HepG2 (cell line): ENCODE measurements around the gene ODAD4. TPM values are rescaled to one million over a fixed set of nuclear protein-coding genes. Genes with fewer than 3 reads are reported as not detected.
A peak's percentile ranks its signal among the peaks of the same experiment; 100 is the strongest.

Source experiments
- HMG20A ChIP-seq: IDR thresholded peaks from 2 replicates; pipeline ENCODE4 v1.6.1; 2016; ENCODE audit warnings: borderline replicate concordance
- HMGA1 ChIP-seq: sonication (generic); formaldehyde crosslinking; conservative IDR thresholded peaks from 2 replicates; pipeline ENCODE4 v1.4.0; 2020; ENCODE audit warnings: missing genetic modification reagents
- MTA3 ChIP-seq: sonication (generic); formaldehyde crosslinking; IDR thresholded peaks from 2 replicates; pipeline ENCODE4 v1.4.0; 2020; ENCODE audit warnings: missing genetic modification reagents
- NCOA2 ChIP-seq: sonication (generic); formaldehyde crosslinking; IDR thresholded peaks from 2 replicates; pipeline ENCODE4 v1.8.0; 2022; ENCODE audit warnings: inconsistent platforms
- RARA ChIP-seq: IDR thresholded peaks from 2 replicates; pipeline ENCODE4 v1.6.1; 2016; ENCODE audit warnings: missing genetic modification reagents, missing compliant biosample characterization
- SIX4 ChIP-seq: sonication (generic); formaldehyde crosslinking; IDR thresholded peaks from 2 replicates; pipeline ENCODE4 v1.4.0; 2020; ENCODE audit warnings: missing genetic modification reagents
- ZNF253 ChIP-seq: sonication (generic); formaldehyde crosslinking; IDR thresholded peaks from 2 replicates; pipeline ENCODE4 v1.8.0; 2022; ENCODE audit warnings: mild to moderate bottlenecking, missing genetic modification reagents, borderline replicate concordance
- ZNF263 ChIP-seq: sonication (generic); formaldehyde crosslinking; IDR thresholded peaks from 2 replicates; pipeline ENCODE4 v1.4.0; 2020; ENCODE audit warnings: missing genetic modification reagents
- ZNF496 ChIP-seq: sonication (generic); formaldehyde crosslinking; IDR thresholded peaks from 2 replicates; pipeline ENCODE4 v1.8.1; 2023; ENCODE audit warnings: mild to moderate bottlenecking, moderate library complexity, missing genetic modification reagents; ENCODE audit not compliant: insufficient replicate concordance
- ZNF605 ChIP-seq: sonication (generic); formaldehyde crosslinking; IDR thresholded peaks from 2 replicates; pipeline ENCODE4 v1.8.0; 2022; ENCODE audit warnings: mild to moderate bottlenecking, missing genetic modification reagents
- ZNF652 ChIP-seq: IDR thresholded peaks from 2 replicates; pipeline ENCODE4 v1.6.1; 2016; ENCODE audit warnings: low read depth, borderline replicate concordance
- ZNF709 ChIP-seq: sonication (generic); formaldehyde crosslinking; IDR thresholded peaks from 2 replicates; pipeline ENCODE4 v1.5.0; 2020; ENCODE audit warnings: mild to moderate bottlenecking, missing genetic modification reagents
- polyA plus RNA-seq, 8 experiments: library from polyadenylated mRNA; depleted of rRNA in 3 of 8; stranded (reverse) in 7 of 8; unstranded in 1 of 8; fragments of >200 nt; fragmentation: Illumina TruSeq in 4 of 8; extraction: Trizol in 4 of 8; gene quantifications; 2 replicates each; pipeline versions ENCODE4 v1.2.1 to v1.2.3, GENCODE V29; 2011 to 2016; ENCODE audit warnings: low read depth in 4 of 8, missing spikeins in 1 of 8, mixed read lengths in 1 of 8; ENCODE audit not compliant: insufficient read depth in 1 of 8
- total RNA-seq, 5 experiments: library from RNA; depleted of rRNA; stranded (reverse); fragments of >200 nt; fragmentation: Illumina TruSeq; extraction: Trizol; gene quantifications; 2 replicates each; pipeline ENCODE4 v1.2.3, GENCODE V29; 2016; ENCODE audit warnings: low read depth in 1 of 5
- TF ChIP-seq, protein P1 (sequence below): sonication (generic); formaldehyde crosslinking; IDR thresholded peaks from 2 replicates; pipeline ENCODE4 v1.8.0; 2022; ENCODE audit warnings: mild to moderate bottlenecking, missing genetic modification reagents; ENCODE audit not compliant: insufficient replicate concordance
- TF ChIP-seq, protein P2 (sequence below): sonication (generic); formaldehyde crosslinking; IDR thresholded peaks from 2 replicates; pipeline ENCODE4 v1.4.0; 2020; ENCODE audit warnings: mild to moderate bottlenecking, missing genetic modification reagents
- TF ChIP-seq, protein P3 (sequence below): sonication (generic); formaldehyde crosslinking; IDR thresholded peaks from 2 replicates; pipeline ENCODE4 v1.5.0; 2020; ENCODE audit warnings: missing genetic modification reagents
- TF ChIP-seq, protein P4 (sequence below): sonication (generic); formaldehyde crosslinking; IDR thresholded peaks from 2 replicates; pipeline ENCODE4 v1.4.0; 2020; ENCODE audit warnings: missing genetic modification reagents, borderline replicate concordance
- TF ChIP-seq, protein P5 (sequence below): sonication (generic); formaldehyde crosslinking; IDR thresholded peaks from 2 replicates; pipeline ENCODE4 v1.4.0; 2020; ENCODE audit warnings: missing genetic modification reagents
- TF ChIP-seq, protein P6 (sequence below): sonication (generic); formaldehyde crosslinking; IDR thresholded peaks from 2 replicates; pipeline ENCODE4 v1.4.0; 2020; ENCODE audit warnings: low read depth, mild to moderate bottlenecking, missing genetic modification reagents

ODAD4 gene
- total and polyA plus RNA-seq, 2 of the 13 experiments (the other 11 are each of a cell fraction or from before 2014, with no cell fraction given), result 0.48 to 0.53 TPM

DNA sequence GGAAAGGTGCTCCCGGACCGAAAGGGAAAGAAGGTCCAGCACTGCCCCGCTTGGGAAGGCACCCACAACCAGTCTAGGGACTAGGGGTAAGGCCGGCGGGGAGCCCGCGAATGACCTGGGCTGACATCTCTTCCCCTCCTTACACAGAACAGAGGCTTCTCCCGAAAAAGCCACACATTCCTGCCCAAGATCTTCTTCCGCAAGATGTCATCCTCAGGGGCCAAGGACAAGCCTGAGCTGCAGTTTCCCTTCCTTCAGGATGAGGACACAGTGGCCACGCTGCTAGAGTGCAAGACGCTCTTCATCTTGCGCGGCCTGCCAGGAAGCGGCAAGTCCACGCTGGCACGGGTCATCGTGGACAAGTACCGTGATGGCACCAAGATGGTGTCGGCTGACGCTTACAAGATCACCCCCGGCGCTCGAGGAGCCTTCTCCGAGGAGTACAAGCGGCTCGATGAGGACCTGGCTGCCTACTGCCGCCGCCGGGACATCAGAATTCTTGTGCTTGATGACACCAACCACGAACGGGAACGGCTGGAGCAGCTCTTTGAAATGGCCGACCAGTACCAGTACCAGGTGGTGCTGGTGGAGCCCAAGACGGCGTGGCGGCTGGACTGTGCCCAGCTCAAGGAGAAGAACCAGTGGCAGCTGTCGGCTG lies 37.6 kb downstream of the ODAD4 start (continued):
- TF ChIP-seq, protein P1, sequence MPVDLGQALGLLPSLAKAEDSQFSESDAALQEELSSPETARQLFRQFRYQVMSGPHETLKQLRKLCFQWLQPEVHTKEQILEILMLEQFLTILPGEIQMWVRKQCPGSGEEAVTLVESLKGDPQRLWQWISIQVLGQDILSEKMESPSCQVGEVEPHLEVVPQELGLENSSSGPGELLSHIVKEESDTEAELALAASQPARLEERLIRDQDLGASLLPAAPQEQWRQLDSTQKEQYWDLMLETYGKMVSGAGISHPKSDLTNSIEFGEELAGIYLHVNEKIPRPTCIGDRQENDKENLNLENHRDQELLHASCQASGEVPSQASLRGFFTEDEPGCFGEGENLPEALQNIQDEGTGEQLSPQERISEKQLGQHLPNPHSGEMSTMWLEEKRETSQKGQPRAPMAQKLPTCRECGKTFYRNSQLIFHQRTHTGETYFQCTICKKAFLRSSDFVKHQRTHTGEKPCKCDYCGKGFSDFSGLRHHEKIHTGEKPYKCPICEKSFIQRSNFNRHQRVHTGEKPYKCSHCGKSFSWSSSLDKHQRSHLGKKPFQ (CRISPR knock-in tag), result no peak
- TF ChIP-seq, protein P2, sequence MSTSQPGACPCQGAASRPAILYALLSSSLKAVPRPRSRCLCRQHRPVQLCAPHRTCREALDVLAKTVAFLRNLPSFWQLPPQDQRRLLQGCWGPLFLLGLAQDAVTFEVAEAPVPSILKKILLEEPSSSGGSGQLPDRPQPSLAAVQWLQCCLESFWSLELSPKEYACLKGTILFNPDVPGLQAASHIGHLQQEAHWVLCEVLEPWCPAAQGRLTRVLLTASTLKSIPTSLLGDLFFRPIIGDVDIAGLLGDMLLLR, result 0 out of 2 replicates have a peak, but pooled peaks have one; percentile 5
- TF ChIP-seq RARA, result no peak
- TF ChIP-seq ZNF496 (CRISPR knock-in tag), result no peak
- no peak for TF ChIP-seq ZNF652 (CRISPR knock-in tag)
- no peak for TF ChIP-seq ZNF253 (CRISPR knock-in tag)
- TF ChIP-seq, protein P3, sequence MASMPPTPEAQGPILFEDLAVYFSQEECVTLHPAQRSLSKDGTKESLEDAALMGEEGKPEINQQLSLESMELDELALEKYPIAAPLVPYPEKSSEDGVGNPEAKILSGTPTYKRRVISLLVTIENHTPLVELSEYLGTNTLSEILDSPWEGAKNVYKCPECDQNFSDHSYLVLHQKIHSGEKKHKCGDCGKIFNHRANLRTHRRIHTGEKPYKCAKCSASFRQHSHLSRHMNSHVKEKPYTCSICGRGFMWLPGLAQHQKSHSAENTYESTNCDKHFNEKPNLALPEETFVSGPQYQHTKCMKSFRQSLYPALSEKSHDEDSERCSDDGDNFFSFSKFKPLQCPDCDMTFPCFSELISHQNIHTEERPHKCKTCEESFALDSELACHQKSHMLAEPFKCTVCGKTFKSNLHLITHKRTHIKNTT (CRISPR knock-in tag), result no peak
- TF ChIP-seq MTA3 (CRISPR knock-in tag), result no peak
- TF ChIP-seq ZNF605, result no peak
- TF ChIP-seq, protein P4, sequence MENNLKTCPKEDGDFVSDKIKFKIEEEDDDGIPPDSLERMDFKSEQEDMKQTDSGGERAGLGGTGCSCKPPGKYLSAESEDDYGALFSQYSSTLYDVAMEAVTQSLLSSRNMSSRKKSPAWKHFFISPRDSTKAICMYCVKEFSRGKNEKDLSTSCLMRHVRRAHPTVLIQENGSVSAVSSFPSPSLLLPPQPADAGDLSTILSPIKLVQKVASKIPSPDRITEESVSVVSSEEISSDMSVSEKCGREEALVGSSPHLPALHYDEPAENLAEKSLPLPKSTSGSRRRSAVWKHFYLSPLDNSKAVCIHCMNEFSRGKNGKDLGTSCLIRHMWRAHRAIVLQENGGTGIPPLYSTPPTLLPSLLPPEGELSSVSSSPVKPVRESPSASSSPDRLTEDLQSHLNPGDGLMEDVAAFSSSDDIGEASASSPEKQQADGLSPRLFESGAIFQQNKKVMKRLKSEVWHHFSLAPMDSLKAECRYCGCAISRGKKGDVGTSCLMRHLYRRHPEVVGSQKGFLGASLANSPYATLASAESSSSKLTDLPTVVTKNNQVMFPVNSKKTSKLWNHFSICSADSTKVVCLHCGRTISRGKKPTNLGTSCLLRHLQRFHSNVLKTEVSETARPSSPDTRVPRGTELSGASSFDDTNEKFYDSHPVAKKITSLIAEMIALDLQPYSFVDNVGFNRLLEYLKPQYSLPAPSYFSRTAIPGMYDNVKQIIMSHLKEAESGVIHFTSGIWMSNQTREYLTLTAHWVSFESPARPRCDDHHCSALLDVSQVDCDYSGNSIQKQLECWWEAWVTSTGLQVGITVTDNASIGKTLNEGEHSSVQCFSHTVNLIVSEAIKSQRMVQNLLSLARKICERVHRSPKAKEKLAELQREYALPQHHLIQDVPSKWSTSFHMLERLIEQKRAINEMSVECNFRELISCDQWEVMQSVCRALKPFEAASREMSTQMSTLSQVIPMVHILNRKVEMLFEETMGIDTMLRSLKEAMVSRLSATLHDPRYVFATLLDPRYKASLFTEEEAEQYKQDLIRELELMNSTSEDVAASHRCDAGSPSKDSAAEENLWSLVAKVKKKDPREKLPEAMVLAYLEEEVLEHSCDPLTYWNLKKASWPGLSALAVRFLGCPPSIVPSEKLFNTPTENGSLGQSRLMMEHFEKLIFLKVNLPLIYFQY, result no peak
- no peak for TF ChIP-seq HMGA1
- TF ChIP-seq, protein P5, sequence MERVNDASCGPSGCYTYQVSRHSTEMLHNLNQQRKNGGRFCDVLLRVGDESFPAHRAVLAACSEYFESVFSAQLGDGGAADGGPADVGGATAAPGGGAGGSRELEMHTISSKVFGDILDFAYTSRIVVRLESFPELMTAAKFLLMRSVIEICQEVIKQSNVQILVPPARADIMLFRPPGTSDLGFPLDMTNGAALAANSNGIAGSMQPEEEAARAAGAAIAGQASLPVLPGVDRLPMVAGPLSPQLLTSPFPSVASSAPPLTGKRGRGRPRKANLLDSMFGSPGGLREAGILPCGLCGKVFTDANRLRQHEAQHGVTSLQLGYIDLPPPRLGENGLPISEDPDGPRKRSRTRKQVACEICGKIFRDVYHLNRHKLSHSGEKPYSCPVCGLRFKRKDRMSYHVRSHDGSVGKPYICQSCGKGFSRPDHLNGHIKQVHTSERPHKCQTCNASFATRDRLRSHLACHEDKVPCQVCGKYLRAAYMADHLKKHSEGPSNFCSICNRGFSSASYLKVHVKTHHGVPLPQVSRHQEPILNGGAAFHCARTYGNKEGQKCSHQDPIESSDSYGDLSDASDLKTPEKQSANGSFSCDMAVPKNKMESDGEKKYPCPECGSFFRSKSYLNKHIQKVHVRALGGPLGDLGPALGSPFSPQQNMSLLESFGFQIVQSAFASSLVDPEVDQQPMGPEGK (CRISPR knock-in tag), result no peak
- no peak for TF ChIP-seq NCOA2
- TF ChIP-seq HMG20A, result no peak
- TF ChIP-seq, protein P6, sequence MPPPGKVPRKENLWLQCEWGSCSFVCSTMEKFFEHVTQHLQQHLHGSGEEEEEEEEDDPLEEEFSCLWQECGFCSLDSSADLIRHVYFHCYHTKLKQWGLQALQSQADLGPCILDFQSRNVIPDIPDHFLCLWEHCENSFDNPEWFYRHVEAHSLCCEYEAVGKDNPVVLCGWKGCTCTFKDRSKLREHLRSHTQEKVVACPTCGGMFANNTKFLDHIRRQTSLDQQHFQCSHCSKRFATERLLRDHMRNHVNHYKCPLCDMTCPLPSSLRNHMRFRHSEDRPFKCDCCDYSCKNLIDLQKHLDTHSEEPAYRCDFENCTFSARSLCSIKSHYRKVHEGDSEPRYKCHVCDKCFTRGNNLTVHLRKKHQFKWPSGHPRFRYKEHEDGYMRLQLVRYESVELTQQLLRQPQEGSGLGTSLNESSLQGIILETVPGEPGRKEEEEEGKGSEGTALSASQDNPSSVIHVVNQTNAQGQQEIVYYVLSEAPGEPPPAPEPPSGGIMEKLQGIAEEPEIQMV, result no peak
- TF ChIP-seq SIX4 (CRISPR knock-in tag), result no peak
- no peak for TF ChIP-seq ZNF709 (CRISPR knock-in tag)
- TF ChIP-seq ZNF263, result 0 out of 2 replicates have a peak, but pooled peaks have one; percentile 6
